A673 (cell line): ENCODE data around the gene PAM16. TPM values are rescaled to one million over a fixed set of nuclear protein-coding genes. Genes with fewer than 3 reads are reported as not detected.

Experiments used
- BruUV-seq: library from RNA; stranded (reverse); fragments of 400-500 nt; replicated peaks from 2 replicates; lab custom pipeline; 2021; lab: Mats Ljungman, UMichigan
- CTCF ChIA-PET: fragments of 300-600 bp; sonication (Branson Sonifier 250); formaldehyde crosslinking; loops from one replicate; lab custom pipeline; 2022; ENCODE audit warnings: antibody characterized with exemption; lab: Charles Lee
- POLR2A ChIA-PET: fragments of 300-600 bp; sonication (Branson Sonifier 250); formaldehyde crosslinking; loops from one replicate; lab custom pipeline; 2022; ENCODE audit warnings: antibody characterized with exemption; ENCODE audit not compliant: low non-redundant PET; lab: Charles Lee
- DNase-seq: peaks from one replicate; pipeline ENCODE4 v3.0.0-alpha.2; 2015; ENCODE audit warnings: low spot score
- H3K27ac ChIP-seq: fragments of 200-600 bp; sonication (generic); 2 replicates; pipeline ENCODE4 v1.5.1; 2016; ENCODE audit warnings: mixed run types, low read depth, mild to moderate bottlenecking, mixed read lengths, antibody characterized with exemption, low read length; ENCODE audit not compliant: poor library complexity, severe bottlenecking
- H3K27me3 ChIP-seq: fragments of 200-600 bp; sonication (generic); replicated peaks from 2 replicates; pipeline ENCODE4 v1.6.1; 2017; ENCODE audit warnings: mixed run types, low read depth, mild to moderate bottlenecking, mixed read lengths, antibody characterized with exemption, low read length; ENCODE audit not compliant: insufficient read depth, poor library complexity
- H3K36me3 ChIP-seq: fragments of 200-600 bp; sonication (generic); 2 replicates; pipeline ENCODE4 v1.6.1; 2016; ENCODE audit warnings: mixed run types, mild to moderate bottlenecking, mixed read lengths, antibody characterized with exemption, low read length; ENCODE audit not compliant: insufficient read depth, poor library complexity, severe bottlenecking
- H3K4me1 ChIP-seq: fragments of 200-600 bp; sonication (generic); 2 replicates; pipeline ENCODE4 v1.6.1; 2017; ENCODE audit warnings: mixed run types, mild to moderate bottlenecking, mixed read lengths, antibody characterized with exemption, low read length; ENCODE audit not compliant: insufficient read depth, poor library complexity, severe bottlenecking
- H3K4me3 ChIP-seq: fragments of 200-600 bp; sonication (generic); 2 replicates; pipeline ENCODE4 v1.5.1; 2016; ENCODE audit warnings: low read depth, mixed run types, mild to moderate bottlenecking, mixed read lengths, low read length; ENCODE audit not compliant: poor library complexity, severe bottlenecking
- H3K9me3 ChIP-seq: fragments of 200-600 bp; sonication (generic); 2 replicates; pipeline ENCODE4 v1.6.1; 2016; ENCODE audit warnings: mixed run types, low read depth, mild to moderate bottlenecking, mixed read lengths, antibody characterized with exemption, low read length; ENCODE audit not compliant: poor library complexity, severe bottlenecking
- CTCF ChIP-seq: fragments of 300-800, 200-600 bp; sonication (generic); conservative IDR thresholded peaks from 2 replicates; pipeline ENCODE4 v1.5.1; 2017; ENCODE audit warnings: low read depth, mild to moderate bottlenecking, antibody characterized with exemption, low read length, moderate library complexity, mixed read lengths
- EZH2 ChIP-seq: fragments of 200-600 bp; sonication (generic); IDR thresholded peaks from 2 replicates; pipeline ENCODE4 v1.6.1; 2017; ENCODE audit warnings: borderline replicate concordance, low read depth, mild to moderate bottlenecking, mixed read lengths, antibody characterized with exemption, low read length; ENCODE audit not compliant: poor library complexity, severe bottlenecking
- intact Hi-C: fragments of 100-400 bp; cut with micrococcal nuclease; formaldehyde crosslinking; loops from one replicate; pipeline ENCODE4 v1.10.0; 2022; ENCODE audit not compliant: unreplicated experiment
- total RNA-seq: library from RNA; stranded (reverse); gene quantifications from 2 replicates; pipeline ENCODE4 v1.2.3, GENCODE V29; 2021

PAM16 gene
- total RNA-seq, 1 experiment from 2014 or later = 90.3 TPM

- DNase-seq = peak; percentile 73
- Histone ChIP-seq H3K4me3 (no peak overlapping the region), H3K27me3 (no peaks in the 10 kb centered on the region), H3K4me1 (peaks cover 28% of the 10 kb centered on the region), H3K36me3 (no peaks in the 10 kb centered on the region), H3K27ac (peak overlapping the region; percentile 82), H3K9me3 (no peaks in the 10 kb centered on the region)
- BruUV-seq = no TSS peak
- CTCF ChIA-PET = interaction anchor here (1.4 to 3.1 kb wide), 2 partner anchors 10 to 33 kb away, joined by 5 to 17 read pairs; no protein-coding TSS in a partner anchor
- POLR2A ChIA-PET = interaction anchor here (0.6 kb wide), 1 partner anchor 119 kb away, joined by 3 read pairs; no protein-coding TSS in a partner anchor
- intact Hi-C loops = no loop called here
- TF ChIP-seq CTCF (no peak), EZH2 (no peak)
Measured at GRCh38 chr16:4392382-4393239, 41.5 kb upstream of the PAM16 start.

- no peak overlapping the region for H3K4me3 ChIP-seq
- CTCF ChIA-PET = interaction anchor here (1.4 to 3.1 kb wide), 2 partner anchors 11 to 33 kb away, joined by 5 to 17 read pairs; no protein-coding TSS in a partner anchor
Measured at GRCh38 chr16:4391631-4392381, 40.7 kb upstream of the PAM16 start.

More at GRCh38 chr16:4391631-4392381, 40.7 kb upstream of the PAM16 start:
- intact Hi-C loops = no loop called here
- H3K36me3 ChIP-seq = no peaks in the 10 kb centered on the region
- peak overlapping the region; percentile 82 for H3K27ac ChIP-seq
- peaks cover 33% of the 10 kb centered on the region for H3K4me1 ChIP-seq
- H3K27me3 ChIP-seq = no peaks in the 10 kb centered on the region
- no peak for TF ChIP-seq CTCF
- TF ChIP-seq EZH2 = no peak
- no TSS peak for BruUV-seq
- DNase-seq = peak; percentile 76
- no peaks in the 10 kb centered on the region for H3K9me3 ChIP-seq
- POLR2A ChIA-PET = interaction anchor here (0.6 kb wide), 1 partner anchor 15 kb away, joined by 3 read pairs; no protein-coding TSS in a partner anchor
